SJSA1 (cell line): Measurements from ENCODE around the gene AGPAT3. TPM values are rescaled to one million over a fixed set of nuclear protein-coding genes. Genes with fewer than 3 reads are reported as not detected.
A peak's percentile ranks its signal among the peaks of the same experiment; 100 is the strongest.
"Not testable (repeated sequence)": the region's sequence is repeated elsewhere in the genome, so short reads cannot be mapped to it uniquely, and the experiment has no call there.

Source experiments
- DNase-seq, 2 experiments: peaks; one replicate each; pipeline ENCODE4 v3.0.0-alpha.2; 2015 to 2020; ENCODE audit warnings: low spot score in 2 of 2, low read depth in 1 of 2
- H3K27ac ChIP-seq: fragments of 250-450 bp; sonication (Bioruptor Pico); 2 replicates; pipeline ENCODE4 v1.5.1; 2020; ENCODE audit warnings: mild to moderate bottlenecking, moderate library complexity
- H3K27me3 ChIP-seq: fragments of 250-450 bp; sonication (Bioruptor Pico); replicated peaks from 2 replicates; pipeline ENCODE4 v1.5.1; 2020; ENCODE audit warnings: mild to moderate bottlenecking, moderate library complexity
- H3K36me3 ChIP-seq: fragments of 250-450 bp; sonication (Bioruptor Pico); 2 replicates; pipeline ENCODE4 v1.5.1; 2020; ENCODE audit warnings: mild to moderate bottlenecking
- H3K4me1 ChIP-seq: fragments of 250-450 bp; sonication (Bioruptor Pico); replicated peaks from 2 replicates; pipeline ENCODE4 v1.6.1; 2021; ENCODE audit warnings: mild to moderate bottlenecking
- H3K4me3 ChIP-seq: fragments of 250-450 bp; sonication (Bioruptor Pico); 2 replicates; pipeline ENCODE4 v1.5.1; 2020; ENCODE audit warnings: mild to moderate bottlenecking
- H3K9me3 ChIP-seq: fragments of 250-450 bp; sonication (Bioruptor Pico); replicated peaks from 2 replicates; pipeline ENCODE4 v1.5.1; 2020; ENCODE audit warnings: mild to moderate bottlenecking
- total RNA-seq: library from RNA; depleted of rRNA; stranded (reverse); fragments of >200 nt; shearing (Covaris generic); gene quantifications from 2 replicates; pipeline ENCODE4 v1.2.3, GENCODE V29; 2014

Gene AGPAT3
- total RNA-seq, 1 experiment from 2014 or later, result 66.9 TPM

DNA sequence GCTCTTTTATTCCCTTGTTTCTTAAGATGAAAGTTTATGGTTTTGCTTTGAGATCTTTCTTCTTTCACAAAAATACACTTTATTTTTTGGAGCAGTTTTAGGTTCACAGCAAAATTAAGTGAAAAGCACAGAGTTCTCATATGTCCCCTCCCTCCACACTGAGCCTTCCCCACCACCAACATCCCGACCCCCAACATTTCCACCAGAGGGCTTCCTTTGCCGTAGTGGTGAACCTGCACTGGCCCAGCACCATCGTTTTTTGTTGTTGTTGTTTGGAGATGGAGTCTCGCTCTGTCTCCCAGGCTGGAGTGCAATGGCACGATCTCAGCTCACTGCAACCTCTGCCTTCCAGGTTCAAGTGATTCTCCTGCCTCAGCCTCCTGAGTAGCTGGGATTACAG is 20.1 kb upstream of the AGPAT3 start:
- not testable (repeated sequence) for H3K36me3 ChIP-seq, H3K4me3 ChIP-seq, H3K27me3 ChIP-seq, H3K4me1 ChIP-seq, H3K27ac ChIP-seq, DNase-seq, H3K9me3 ChIP-seq

DNA sequence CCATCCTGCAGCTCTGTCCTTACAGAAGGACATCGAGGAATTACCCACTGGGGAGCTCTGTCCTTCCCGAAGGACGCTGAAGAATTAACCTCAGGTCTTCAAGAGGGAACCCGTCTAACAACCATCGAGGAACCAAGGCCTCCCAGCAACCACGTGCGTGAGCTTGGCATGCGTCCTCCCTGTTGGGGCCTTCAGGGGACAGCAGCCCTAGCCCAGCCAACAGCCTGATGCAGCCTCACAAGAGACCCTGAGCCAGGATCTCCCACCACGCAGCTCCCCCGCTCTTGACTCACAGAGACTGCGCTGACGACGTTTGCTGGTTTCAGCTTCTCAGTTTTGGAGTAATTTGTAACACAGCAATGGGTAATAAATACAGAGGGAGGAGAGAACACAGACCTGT is 19.6 kb upstream of the AGPAT3 start:
- no peaks in the 10 kb centered on the region for H3K36me3 ChIP-seq

DNA sequence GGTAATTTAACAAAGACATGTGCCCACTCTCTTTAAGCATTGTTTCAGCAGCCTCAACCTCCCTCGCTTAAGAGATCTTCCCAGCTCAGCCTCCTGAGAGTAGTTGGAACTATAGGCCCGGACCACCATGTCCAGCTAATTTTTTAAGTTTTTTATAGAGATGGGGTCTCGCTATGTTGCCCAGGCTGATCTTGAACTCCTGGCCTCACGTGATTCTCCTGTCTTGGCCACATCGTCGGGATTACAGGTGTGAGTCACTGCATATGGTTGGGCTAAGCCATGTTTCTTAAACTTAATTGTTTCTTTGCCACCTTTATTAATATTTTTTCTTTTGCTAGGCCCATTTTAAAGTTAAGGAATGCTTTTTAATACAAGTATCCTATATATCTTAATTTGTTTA is 18.6 kb upstream of the AGPAT3 start:
- no peak for DNase-seq
- H3K4me3 ChIP-seq, result no peak overlapping the region
- H3K27ac ChIP-seq, result no peak overlapping the region
- H3K9me3 ChIP-seq, result no peaks in the 10 kb centered on the region; the same call in 1 of the 2 replicates
- no peaks in the 10 kb centered on the region for H3K4me1 ChIP-seq
- H3K36me3 ChIP-seq, result no peaks in the 10 kb centered on the region
- H3K27me3 ChIP-seq, result no peaks in the 10 kb centered on the region

More for the DNA sequence above, 19.6 kb upstream of the AGPAT3 start:
- H3K9me3 ChIP-seq, result no peaks in the 10 kb centered on the region
- H3K4me1 ChIP-seq, result no peaks in the 10 kb centered on the region
- DNase-seq, result no peak
- no peak overlapping the region for H3K27ac ChIP-seq
- no peaks in the 10 kb centered on the region for H3K27me3 ChIP-seq
- H3K4me3 ChIP-seq, result no peak overlapping the region

DNA sequence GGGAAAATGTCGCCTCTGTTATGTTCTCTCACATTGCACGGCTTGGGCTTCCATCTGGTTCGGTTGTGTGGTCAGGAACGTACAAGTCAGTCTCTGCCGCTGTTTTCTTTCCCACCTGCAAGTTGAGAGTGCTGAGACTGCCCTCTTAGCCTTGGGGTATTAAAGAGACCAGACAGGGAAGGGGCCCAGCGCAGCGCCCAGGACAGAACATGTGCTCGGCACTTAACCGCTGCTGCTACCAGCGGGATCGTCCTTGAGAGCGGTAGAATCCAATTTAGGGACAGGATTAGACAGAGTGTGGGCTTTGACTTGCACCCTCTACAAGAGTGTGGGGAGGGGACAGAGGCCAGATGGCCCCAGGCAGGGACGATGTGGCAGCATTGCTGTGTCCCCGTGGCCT is 17.7 kb upstream of the AGPAT3 start:
- no peak overlapping the region for H3K4me3 ChIP-seq
- DNase-seq, result no peak
- H3K9me3 ChIP-seq, result no peaks in the 10 kb centered on the region; the same call in 1 of the 2 replicates
- no peak overlapping the region for H3K27ac ChIP-seq
- no peaks in the 10 kb centered on the region for H3K27me3 ChIP-seq
- no peaks in the 10 kb centered on the region for H3K4me1 ChIP-seq
- no peaks in the 10 kb centered on the region for H3K36me3 ChIP-seq

DNA sequence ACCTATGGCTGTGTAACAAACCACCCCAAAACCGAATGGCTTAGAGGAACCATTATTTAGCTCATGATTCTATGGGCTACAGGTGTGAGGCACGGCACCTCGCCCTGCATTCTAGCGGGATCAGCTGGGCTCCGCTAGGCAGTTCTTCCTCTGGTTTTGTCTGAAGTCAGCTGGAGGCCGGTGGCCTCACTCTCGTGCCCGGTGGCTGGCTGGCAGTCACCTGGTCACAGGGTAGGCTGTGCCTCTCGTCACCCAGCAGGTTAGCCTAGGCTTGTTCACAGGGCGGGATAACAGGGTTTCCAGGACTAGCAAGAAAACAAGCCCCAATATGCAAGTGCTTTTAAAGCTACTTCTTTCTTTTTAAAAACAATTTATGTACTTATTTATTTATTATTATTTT is 16.3 kb upstream of the AGPAT3 start:
- Histone ChIP-seq H3K27ac (no peak overlapping the region), H3K4me3 (no peak overlapping the region), H3K9me3 (no peaks in the 10 kb centered on the region; the same call in 1 of the 2 replicates), H3K4me1 (no peaks in the 10 kb centered on the region), H3K36me3 (no peaks in the 10 kb centered on the region), H3K27me3 (no peaks in the 10 kb centered on the region)
- DNase-seq, result no peak

DNA sequence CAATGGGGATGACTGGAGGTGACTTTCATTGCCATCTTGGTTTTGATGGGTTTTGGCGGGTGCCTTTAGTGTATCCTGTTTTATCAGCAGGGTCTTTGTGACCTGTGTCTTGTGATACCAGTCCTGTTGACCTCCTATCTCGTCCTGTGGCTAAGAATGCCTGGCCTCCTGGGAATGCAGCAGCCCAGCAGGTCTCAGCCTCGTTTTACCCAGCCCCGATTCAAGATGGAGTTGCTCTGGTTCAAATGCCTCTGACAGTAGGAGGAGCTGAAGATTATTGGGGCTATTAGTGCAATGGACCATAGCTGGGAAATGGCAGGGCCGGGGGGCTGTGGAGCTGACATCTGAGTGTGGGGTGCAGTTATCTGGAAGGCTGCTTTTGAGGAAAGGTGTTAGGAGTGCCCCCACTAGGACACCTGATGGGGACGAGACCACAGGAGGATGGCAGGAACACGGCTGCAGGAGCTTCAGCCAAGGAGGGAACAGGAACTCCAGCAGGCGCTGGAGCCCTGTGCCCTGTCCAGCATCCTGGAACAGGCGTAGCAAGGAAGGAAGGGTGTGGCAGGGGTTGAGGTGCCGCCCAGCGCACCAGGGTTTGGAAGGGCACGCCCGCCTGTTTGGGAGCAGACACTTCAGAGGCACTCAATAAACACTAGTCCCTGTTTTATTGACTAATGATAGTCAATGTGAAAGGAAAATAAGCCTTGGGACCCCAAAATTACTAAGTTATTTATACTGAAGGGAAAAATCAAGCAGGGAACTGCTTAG is 15.3 kb upstream of the AGPAT3 start:
- H3K4me3 ChIP-seq, result no peak overlapping the region
- H3K9me3 ChIP-seq, result no peaks in the 10 kb centered on the region; the same call in 1 of the 2 replicates

DNA sequence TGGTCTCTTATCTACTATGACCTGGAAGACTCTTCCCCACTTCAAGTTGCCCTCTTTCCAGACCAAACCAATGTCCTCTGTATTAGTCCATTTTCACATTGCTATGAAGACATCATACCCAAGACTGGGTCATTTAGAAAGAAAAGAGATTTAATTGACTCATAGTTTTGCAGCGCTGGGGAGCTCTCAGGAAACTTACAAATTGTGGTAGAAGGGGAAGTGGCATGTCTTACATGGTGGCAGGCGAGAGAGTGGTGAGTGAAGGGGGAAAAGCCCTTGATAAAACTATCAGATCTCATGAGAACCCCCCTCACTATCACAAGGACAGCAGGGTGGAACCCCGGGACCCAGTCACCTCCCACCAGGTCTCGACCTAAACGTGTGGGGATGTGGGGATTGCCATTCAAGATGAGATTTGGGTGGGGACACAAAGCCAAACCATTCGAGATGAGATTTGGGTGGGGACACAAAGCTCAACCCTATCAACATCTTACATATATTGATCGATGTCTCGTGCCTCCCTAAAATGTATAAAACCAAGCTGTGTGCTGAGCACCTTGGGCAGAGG is 14.2 kb upstream of the AGPAT3 start:
- no peaks in the 10 kb centered on the region for H3K4me1 ChIP-seq
- H3K36me3 ChIP-seq, result no peaks in the 10 kb centered on the region
- no peak overlapping the region for H3K27ac ChIP-seq
- no peak for DNase-seq
- no peak overlapping the region for H3K4me3 ChIP-seq
- H3K27me3 ChIP-seq, result no peaks in the 10 kb centered on the region
- no peaks in the 10 kb centered on the region; the same call in 1 of the 2 replicates for H3K9me3 ChIP-seq

More for the DNA sequence above, 15.3 kb upstream of the AGPAT3 start:
- DNase-seq, result no peak
- Histone ChIP-seq H3K36me3 (no peaks in the 10 kb centered on the region), H3K27ac (no peak overlapping the region), H3K27me3 (no peaks in the 10 kb centered on the region), H3K4me1 (no peaks in the 10 kb centered on the region)

DNA sequence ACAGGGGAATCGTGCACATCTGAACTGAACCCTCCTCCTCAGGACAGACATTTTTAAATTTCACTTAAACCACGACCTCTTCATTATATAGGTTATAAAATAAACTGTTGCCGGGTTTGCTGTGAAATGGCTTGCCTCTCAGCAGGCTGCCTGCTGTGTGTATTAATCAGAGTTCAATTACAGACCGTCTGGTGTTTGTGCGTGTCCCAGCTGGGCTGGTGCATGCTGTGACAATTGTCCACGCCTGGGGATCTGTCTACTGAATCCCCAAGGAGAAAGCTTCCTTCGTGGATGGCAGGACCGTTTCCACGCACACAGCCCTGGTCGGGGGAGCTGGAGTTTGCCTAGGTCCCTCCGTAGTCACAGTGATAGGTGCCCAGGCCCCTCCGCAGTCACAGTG is 13.4 kb upstream of the AGPAT3 start:
- no peak overlapping the region for H3K4me3 ChIP-seq
- no peaks in the 10 kb centered on the region for H3K27me3 ChIP-seq
- H3K27ac ChIP-seq, result no peak overlapping the region
- no peaks in the 10 kb centered on the region for H3K36me3 ChIP-seq
- no peaks in the 10 kb centered on the region for H3K4me1 ChIP-seq
- H3K9me3 ChIP-seq, result no peaks in the 10 kb centered on the region; the same call in 1 of the 2 replicates
- DNase-seq, result no peak

DNA sequence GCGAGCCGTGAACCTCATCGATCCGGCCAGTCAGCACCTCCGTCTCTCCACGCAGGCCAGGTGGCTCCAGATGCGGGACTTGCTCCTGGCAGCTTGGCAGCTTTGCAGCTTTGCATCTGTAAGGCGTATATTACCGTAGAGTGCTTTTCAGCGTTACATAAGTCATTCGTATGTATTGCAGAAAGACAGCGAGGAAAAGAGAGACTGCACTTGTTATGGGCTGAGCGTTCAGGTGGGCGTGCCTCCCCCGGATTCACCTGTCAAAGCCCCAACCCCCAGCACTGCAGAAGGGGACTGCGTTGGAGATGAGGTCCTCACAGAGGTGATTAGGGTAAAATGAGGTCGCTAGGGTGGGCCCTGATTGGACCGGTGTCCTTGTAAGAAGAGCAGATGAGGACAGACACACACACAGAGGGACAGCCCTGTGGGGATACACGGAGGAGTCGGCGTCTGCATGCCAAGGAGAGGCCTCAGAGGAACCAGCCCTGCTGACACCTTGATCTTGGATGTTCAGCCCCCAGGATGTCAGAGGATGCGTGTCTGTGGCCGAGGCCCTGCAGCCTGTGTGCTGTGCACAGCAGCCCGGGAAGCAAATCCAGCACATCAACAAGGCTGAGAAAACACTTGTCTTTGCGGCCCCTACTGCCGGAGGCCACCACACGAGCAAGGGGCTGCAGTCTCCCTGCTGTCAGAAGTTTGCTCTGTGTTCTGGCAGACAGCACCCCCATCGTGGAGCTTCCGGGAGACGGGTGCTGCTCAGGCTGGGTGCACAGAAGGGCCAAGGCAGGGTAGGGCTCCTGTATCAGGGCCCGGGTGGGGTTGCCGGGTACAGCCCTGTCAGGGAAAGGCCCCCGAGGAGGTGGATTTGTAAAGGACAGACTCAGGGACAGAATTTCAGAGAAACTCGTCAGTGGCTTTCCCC is 10.9 kb upstream of the AGPAT3 start:
- no peak for DNase-seq
- Histone ChIP-seq H3K27ac (no peak overlapping the region), H3K4me3 (no peak overlapping the region), H3K4me1 (peaks cover 22% of the 10 kb centered on the region), H3K27me3 (no peaks in the 10 kb centered on the region), H3K36me3 (no peaks in the 10 kb centered on the region), H3K9me3 (no peaks in the 10 kb centered on the region; the same call in 1 of the 2 replicates)

DNA sequence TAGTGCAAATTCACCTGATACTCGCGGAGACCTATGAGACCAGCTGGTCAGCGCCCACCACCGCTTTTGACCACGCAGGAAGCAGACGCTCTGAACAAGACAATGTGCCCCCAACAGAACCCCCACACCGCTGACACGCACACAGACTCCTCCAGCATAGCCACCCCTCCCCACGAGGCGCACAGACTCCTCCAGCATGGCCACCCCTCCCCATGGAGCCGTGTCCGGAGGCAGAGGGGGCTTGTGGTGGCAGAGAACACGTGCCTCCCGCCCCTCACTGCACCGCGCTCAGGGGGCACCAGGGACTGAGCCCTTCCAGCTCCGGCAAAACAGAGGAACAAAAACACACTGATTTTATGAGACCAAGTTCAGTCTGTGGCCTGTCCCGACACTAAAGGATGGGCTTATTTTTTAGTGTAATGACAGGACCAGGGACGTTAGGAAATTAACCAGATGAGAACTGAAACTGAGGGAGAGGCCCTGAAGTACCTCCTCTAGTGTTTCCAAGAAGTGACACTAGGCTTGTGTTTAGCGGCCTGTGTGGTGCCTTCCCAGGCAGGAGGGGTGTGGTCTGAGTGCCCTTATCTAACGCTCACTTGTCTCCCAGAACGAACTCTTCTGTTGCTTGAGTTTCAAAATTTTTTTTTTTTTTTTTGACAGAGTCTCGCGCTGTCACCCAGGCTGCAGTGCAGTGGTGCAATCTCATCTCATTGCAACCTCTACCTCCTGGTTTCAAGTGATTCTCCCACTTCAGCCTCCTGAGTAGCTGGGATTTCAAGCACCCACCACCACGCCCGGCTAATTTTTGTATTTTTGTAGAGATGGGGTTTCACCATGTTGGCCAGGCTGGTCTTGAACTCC is 10.0 kb upstream of the AGPAT3 start:
- H3K27ac ChIP-seq, result no peak overlapping the region
- DNase-seq, result no peak
- H3K9me3 ChIP-seq, result no peaks in the 10 kb centered on the region; the same call in 1 of the 2 replicates
- no peaks in the 10 kb centered on the region for H3K27me3 ChIP-seq
- no peak overlapping the region for H3K4me3 ChIP-seq
- no peaks in the 10 kb centered on the region for H3K36me3 ChIP-seq
- H3K4me1 ChIP-seq, result peaks cover 31% of the 10 kb centered on the region

DNA sequence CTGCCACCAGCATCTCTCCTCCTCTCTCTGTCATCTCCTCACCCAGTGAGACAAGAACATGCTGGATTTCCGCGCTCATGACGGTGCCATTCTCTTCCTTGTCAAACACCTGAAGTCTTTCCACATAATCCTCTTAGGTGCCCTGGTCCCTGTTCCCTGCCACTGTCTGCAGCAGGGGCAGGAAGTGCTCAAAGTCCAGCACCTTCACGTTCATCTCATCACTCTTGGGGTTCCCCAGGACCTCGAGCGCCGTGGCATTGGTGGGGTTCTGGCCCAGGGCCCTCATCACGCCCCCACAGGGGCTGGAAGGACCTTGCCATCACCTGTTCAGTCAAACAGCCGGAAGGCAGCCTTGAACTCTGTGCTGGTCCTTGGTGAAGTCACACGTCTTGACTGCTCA is 9.1 kb upstream of the AGPAT3 start:
- Histone ChIP-seq H3K4me1 (peaks cover 40% of the 10 kb centered on the region), H3K27ac (no peak overlapping the region), H3K36me3 (no peaks in the 10 kb centered on the region), H3K9me3 (no peaks in the 10 kb centered on the region), H3K27me3 (no peaks in the 10 kb centered on the region), H3K4me3 (no peak overlapping the region)
- DNase-seq, result no peak

DNA sequence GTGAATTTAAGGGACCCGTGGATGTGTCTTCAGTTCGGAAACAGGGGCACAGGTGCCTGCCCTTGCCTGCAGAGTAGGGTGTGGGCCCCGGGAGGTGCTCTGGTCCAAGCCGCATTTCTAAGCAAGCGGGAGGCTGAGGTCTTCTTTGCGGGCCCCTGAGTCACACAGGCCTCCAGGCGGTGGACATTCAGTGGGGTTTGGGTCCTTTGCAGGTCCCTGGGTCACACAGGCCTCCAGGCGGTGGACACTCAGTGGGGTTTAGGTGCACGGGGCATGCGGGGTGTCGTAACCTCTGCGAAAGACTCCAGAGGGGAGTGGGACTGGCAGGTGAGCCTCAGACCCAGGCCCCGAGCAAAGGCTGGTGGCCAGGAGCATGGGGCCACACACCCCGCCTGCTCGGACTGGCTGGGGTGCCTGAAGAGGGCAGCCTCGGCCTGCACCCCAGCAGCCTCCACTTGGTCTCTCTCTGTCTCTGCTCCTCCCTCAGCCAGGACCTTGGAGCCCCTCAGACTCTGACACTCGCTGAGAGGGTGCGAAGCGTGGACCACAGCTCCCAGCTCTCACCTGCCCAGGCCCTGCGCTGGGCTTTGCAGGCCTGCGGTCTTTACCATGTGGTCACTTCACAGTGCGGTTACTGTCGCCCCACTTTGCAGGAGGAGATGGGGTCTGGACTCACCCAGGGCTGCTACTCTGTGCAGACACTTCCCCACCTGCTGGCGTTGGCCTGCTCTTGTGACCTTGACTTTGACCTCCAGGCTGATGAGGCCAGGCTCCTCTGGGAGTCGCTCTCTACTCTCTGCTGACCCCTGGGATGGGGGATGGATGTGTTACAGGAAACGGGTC is 6.0 kb upstream of the AGPAT3 start:
- DNase-seq, result no peak
- Histone ChIP-seq H3K27ac (peak overlapping the region; percentile 67), H3K36me3 (no peaks in the 10 kb centered on the region), H3K27me3 (no peaks in the 10 kb centered on the region), H3K9me3 (no peaks in the 10 kb centered on the region), H3K4me3 (no peak overlapping the region), H3K4me1 (peaks cover 56% of the 10 kb centered on the region)
